Measurements from ENCODE around the gene KMO.

KMO gene

DNA sequence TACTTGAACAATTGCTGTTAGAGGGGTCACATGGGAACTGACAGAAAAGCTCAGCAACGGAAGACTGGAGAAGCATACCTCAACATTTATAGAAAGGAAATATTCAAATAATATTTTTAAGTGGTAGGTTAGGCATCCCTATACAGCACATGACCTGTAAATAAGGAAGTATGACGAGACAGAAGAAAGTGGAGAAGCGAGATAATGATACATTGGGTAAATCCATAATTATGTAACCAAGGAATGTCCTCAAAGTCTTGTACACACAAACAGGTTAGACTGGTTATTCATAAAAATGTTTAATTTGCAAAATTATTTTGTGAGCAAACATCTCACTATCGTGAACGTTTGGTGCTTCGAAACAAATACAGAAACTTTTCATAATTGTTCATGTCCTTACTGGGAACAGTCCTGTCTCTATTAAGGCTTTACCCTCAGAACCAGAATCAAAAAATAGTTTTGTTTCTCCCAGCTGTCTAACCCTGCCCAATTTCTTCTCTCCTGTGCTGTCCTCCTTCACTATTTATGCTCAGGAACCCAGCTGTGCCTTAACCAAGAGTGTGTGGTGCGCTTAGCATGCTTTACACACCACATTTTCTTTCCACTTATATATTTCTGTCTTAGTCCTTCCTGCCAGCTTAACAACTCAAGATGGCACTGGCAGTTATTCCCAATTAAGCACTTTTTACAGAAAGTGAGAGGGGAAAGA is 10.2 kb downstream of the KMO start:
- DNase-seq, result no peak

DNA sequence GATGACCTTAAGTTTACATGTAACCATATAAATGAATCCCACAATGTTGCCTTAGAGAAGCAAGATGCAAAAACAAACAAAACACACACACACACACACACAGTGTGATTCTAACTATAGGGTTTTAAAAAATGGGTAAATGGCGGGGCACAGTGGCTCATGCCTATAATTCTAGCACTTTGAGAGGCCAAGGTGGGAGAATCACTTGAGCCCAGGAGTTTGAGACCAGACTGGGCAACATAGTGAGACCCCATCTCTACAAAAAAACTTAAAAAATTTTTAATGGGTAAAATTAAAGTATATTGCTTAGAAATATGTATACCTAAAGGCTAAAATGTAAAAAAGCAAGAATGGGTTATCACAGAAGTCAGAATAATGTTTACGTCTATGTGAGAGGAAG is 15.8 kb downstream of the KMO start:
- DNase-seq, result no peak

DNA sequence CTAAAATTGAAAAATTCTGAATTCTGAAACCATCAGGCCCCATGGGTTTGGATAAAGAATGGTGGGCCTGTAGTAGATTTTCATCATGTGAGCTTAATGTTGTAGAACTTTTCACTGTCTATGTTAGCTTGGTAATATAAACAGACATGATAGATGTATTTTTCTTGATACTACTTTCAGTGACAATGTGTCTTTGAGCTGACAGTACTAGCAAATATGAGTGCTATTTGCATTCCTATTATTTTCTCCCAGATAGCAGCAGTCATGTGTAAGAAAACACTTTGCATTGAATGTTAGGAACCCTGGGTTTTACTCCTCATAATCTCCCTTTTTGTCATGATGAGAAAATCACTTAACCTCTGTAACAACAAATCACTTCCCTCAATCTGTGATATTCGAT is 18.1 kb downstream of the KMO start:
- no peak for DNase-seq

DNA sequence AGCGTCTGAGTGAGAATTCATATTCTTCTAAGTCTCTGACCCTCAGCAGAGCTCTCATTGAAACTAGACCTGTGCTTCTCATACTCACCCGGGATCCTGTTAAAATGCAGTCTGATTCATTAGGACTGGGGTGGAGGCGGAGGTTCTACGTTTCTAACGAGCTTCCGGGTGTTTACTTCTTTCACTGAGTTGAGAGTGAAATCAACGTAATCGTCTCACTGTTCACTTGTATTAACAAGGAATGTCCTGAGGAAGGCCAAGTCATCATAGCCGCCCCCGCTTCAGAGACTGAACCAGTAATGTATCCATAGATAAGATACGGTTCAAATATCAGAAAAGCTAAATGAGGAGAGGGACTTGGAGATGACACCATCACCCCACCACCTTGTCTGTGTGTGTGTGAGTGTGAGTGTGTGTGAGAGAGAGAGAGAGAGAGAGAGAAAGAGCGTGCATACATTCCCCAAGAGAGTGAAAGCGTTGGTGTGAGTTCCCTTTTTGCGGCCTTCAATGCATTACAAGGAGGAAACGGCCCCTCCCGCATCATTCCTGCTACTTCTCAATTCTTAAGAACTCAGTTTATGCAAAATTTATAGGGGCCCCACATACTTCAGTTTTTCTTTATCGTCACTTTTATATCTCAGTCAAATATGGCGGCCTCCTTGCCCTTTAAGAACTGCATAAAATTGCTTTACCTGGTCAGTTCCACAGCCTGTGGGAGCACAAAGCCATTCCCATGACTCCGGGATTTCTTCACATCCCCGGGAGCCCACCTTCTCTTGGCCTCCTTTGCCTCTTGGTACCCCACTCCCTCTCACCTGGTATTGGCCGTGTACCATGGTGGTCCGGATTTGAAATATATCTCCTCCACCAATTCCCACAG is 19.8 kb downstream of the KMO start:
- DNase-seq, result peak; percentile 68

DNA sequence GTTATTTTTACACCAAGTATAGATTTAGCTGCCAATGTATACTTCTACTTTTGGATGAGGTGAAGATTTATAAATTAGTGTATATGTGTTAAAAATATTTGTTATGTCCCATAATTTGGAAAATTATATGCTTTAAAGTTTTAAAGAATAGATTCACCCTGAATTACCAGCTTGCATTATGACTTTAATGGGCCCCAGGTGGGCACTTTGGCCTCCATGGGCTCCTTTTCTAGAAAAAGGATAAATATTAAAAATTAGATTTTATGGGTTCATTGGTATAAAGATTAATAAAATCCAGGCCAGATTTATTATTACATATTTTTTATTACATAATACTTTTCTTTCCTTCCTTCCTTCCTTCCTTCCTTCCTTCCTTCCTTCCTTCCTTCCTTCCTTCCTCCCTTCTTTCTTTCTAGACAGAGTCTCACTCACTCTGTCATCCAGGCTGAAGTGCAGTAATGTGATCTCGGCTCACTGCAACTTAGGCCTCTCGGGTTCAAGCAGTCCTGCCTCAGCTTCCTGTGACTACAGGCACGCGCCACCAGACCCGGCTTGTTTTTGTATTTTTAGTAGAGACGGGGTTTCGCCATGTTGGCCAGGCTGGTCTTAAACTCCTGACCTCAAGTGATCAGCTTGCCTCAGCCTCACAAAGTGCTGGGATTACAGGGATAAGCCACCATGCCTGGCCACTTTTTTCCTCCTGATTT is 21.9 kb downstream of the KMO start:
- DNase-seq, result no peak

DNA sequence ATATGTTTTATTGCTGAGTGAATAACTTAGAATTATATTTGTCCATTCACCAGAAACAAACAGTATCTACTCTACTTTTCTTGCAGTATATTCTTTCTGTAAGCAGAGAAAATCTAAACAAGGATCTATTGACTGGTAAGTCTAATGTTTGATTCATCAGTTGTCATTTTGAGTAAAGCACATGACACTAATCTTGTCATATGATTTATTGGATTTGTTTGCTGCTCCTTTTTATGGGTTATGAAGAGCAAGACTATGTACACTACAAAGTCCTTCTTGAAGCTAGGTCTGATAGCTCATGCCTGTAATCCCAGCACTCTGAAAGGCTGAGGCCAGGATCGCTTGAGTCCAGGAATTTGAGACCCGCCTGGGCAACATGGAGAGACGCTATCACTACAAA is 23.3 kb downstream of the KMO start:
- DNase-seq, result no peak

DNA sequence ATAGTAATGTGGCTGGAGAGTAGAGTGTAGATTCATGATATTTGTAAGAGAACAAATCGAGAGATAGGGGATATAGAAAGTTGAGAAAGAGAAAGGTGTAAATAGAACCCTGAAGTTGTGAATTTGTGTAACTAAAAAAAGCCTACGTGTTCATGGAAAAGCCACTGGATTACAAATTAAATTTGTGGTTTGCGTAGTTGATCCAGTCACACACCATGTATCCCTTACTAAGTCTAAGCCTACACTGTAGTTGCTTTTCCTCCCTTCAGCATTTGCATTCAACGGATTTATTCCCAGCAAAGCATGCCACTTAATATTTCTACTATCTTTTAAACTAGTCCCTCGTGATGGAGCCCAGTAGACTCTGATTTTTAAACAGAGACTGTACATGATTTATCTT is 24.9 kb downstream of the KMO start:
- no peak for DNase-seq

DNA sequence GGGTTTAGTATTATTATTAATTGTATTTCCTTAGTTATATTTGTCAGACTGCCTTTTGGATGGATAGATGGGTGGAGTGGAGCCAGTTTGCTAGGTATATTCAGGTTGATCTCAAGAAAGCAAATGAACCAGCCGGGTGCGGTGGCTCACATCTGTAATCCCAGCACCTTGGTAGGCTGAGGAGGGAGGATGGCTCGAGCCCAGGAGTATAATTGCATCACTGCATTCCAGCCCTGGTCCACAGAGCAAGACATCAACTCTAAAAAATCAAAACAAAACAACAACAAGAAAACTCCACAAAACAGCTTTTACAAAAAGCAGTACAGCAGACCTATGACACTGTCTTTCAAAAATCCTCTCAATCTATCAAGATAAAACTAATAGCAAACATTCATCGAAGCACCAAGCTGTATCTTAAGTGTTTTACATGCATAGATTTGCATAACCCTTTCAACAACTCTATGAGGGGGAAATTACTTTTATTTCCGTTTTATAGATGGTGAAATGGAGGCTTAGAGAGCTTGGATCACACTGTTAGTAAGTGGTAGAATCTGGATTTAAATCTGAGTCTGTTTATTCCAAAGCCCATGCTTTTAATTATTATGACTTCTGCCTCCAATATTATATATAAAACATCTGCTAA is 25.5 kb downstream of the KMO start:
- DNase-seq, result no peak

DNA sequence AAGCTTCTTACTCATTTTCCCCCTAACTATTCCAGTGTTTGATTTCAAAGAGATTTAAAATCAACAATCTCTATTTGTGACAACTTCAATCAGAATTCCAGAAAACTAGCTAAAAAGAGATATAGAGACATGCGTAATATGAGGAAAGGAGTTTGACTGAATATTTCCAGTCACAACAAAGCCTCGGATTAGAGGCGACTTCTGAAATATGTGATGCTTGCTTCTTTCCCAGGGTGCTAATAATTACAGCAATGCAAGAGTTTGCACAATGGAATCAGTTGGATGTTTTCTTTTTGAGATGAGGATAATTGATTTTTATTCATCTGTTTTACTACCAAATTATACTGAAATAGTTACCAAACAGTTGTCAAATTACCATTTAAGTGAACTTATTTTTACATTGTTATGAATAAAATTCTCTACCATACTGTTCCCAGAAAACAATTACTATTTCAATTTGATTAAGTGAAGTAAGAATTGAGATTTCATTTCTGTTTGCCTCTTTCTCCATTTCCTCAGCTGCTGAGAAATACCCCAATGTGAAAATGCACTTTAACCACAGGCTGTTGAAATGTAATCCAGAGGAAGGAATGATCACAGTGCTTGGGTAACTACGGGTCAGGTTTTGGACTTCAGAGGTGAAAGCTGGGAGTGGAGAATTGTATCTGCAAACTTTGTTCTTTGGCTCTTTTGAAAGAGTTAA is 28.1 kb downstream of the KMO start:
- no peak for DNase-seq

DNA sequence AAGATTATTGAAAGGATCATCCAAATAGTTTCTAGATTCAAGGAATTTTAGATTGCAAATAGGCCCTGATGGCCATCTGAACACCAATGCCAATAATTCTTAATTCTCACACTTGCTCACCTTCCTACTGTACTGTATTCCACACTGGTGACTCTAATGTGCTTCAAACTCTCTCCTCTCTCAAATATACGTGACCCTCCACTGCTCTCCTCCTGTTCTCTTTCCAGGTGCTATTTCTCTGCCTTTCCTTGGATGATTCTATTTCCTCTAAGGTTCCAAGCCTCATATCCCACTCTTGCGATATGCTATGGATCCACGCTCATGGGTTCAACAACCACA is 28.6 kb downstream of the KMO start:
- no peak for DNase-seq

DNA sequence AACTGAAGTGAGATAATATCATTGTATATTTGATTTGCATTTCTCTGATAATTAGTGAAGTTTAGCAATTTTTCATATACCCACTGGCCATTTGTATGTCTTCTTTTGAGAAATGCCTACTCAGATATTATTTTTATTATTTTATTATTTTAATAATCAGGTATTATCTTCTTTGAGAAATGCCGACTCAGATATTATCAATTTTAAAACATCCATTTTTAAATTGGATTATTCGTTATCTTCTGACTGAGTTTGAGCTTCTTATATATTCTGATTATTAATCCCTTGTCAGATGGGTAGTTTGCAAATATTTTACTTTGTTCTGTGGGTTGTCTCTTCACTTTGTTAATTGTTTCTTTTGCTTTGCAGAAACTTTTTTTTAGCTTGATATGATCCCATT is 37.7 kb downstream of the KMO start:
- DNase-seq, result no peak

DNA sequence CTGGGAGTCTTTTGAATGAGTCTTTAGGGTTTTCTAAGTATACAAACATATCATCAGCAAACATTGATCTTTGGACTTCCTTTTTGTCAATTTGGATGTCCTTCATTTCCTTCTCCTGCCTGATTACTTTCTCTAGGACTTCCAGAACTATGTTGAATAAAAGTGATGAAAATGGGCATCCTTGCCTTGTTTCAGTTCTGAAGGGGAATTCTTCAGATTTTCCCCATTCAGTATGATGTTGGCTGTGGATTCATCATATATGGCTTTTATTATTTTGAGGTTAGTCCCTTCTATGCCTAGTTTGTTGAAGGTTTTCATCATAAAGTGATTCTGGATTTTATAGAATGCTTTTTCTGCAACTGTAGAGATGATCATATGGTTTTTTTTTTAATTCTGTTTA is 42.0 kb downstream of the KMO start:
- no peak for DNase-seq

DNA sequence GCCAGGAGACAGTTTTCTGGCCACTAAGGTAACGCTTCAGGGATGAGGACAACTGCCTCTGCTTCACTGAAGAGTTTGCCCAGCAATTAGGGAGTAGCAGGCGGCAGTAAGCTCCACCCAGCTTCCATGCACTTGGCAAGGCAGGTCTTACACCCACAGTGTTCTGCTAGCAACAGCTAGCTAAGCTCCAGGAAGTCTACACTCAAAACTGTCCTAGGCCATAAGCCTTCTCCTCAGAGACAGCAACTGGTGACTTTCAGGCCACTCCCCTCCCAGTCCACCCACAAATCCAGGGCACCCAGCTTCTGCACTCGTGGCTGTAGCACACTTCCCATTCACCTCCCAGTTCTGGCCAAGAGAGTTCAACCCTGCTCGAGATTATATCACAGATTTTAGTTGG is 47.3 kb downstream of the KMO start:
- no peak for DNase-seq

DNA sequence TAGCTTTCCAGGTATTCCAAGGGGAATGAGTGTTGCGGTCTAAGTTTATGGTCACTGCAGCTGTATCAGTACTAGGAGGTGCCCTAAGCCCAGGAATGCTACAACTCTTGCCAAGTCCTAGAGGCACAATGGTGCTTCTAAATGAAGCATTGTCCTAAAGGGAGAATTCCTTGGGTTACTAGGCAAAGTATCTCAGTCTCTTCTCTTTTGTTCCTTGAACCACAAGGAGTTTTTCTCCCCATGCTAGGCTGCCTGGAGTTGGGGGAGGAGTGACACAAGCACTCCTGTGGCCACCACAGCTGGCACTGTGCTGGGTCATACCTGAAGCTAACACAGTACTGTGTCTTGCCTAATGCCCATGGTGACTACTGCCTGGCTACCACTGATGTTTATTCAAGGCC is 50.7 kb downstream of the KMO start:
- no peak for DNase-seq

DNA sequence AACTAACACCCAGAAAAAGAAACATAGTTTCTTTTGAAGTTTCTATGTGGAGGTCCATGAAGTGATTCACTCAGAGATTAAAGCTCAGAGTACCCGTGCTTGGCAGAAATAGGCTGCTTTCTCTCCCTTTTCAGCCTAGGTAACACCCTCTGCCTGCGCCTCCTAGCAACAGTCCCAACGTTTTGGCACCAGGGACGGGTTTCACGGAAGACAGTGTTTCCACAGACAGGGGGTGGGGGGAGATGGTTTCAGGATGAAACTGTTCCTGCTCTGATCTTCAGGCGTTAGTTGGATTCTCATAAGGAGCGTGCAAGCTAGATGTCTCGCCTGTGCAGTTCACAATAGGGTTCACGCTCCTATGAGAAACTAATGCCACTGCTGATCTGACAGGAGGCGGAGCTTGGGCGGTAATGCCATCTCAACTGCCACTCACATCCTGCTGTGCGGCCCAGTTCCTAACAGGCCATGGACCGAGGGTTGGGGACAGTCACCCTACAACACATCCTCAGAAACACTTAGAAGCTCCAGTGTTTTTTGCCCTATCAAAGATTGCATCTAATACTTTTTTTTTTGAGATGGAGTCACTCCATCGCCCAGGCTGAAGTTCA is 54.8 kb downstream of the KMO start:
- DNase-seq, result no peak

DNA sequence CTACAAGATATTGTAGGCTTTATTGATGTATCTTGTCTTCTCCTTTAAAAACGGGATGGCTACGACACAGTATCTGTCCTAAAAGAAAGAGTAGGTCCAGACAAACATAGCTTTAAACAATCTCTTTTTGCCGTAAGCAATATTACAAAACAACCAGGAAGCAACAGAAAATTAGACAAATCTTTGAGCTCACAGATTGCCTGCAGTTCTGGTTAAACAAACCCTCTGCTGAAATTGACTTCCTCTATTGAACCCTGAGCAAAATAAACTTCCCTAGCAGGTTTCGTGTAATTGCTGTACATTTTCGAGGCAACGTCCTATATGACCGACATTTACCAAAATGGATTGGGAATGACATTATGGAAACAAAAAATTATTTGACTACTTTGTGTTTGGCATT is 57.3 kb downstream of the KMO start:
- DNase-seq, result no peak

DNA sequence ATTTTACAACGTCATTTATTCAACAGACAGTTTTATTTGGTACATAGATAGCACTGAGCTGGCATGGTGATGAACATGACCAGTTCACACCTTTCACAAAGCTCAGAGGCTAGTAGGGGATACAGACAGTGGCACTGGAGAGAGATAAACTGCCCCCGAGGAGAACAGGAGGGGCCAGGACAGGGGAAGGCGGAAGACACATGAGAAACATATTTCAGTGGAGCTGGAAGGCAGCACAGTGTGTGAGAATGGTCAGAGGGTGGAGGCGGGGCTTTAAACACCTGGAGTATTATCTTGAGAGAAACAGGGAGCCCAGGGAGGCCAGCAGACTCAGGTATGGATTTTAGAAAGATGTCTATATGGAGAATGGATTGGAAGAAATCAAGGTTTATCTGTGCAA is 58.5 kb downstream of the KMO start:
- no peak for DNase-seq

DNA sequence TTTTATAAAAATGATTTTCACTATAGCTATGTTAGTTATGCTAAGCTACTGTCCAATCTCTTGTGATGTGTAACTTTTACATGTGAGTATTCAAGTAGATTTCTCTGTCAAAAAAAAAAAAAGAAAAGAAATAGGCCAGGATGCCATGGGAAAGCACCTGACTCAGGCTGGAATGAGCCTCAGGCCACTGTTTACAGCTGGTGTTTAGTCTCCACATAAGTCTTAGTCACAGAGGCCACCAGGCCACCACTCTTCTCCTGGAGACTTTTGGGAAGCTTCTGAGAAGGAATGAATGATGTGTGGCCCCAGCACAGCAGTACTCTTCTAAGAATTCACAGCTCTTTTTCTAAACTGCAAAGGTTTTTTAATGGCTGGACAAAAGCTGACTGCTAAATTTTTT is 59.1 kb downstream of the KMO start:
- DNase-seq, result no peak

DNA sequence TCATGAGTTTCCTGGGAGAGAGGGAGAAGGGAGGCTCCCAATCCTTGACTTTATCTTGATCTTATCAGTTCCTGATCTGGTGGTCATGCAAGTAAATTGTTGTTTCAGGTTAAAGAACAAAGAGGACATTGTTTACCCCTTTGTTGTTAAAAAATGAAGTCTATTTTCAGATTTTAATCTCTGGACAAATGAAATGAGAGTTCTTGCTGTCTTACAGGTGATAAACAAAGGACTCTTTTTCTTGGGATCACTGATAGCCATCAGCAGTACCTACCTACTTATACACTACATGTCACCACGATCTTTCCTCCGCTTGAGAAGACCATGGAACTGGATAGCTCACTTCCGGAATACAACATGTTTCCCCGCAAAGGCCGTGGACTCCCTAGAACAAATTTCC is 59.6 kb downstream of the KMO start:
- no peak for DNase-seq

DNA sequence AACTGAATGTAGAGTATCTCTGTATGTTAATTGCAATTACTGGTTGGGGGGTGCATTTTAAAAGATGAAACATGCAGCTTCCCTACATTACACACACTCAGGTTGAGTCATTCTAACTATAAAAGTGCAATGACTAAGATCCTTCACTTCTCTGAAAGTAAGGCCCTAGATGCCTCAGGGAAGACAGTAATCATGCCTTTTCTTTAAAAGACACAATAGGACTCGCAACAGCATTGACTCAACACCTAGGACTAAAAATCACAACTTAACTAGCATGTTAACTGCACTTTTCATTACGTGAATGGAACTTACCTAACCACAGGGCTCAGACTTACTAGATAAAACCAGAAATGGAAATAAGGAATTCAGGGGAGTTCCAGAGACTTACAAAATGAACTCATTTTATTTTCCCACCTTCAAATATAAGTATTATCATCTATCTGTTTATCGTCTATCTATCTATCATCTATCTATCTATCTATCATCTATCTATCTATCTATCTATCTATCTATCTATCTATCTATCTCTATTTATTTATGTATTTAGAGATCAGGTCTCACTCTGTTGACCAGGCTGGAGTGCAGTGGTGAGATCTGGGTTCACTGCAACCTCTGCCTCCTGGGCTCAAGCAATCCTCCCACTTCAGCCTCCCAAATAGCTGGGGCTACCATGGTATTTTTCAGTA is 60.2 kb downstream of the KMO start:
- no peak for DNase-seq

DNA sequence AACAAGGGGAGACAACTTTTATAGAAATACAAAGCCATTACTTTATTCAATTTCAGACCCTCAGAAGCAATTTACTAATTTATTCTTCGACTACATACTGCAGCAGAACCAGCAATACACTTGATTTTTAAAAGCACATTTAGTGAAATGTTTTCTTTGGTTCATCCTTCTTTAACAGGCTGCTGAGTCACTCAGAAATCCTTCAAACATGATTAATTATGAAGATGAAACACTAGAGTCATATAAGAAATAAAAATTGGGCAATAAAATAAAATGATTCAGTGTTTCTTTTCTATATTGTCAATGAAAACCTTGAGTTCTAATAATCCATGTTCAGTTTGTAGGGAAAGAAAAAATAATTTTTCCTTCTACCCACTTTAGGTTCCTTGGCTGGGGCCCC is 61.0 kb downstream of the KMO start:
- no peak for DNase-seq

DNA sequence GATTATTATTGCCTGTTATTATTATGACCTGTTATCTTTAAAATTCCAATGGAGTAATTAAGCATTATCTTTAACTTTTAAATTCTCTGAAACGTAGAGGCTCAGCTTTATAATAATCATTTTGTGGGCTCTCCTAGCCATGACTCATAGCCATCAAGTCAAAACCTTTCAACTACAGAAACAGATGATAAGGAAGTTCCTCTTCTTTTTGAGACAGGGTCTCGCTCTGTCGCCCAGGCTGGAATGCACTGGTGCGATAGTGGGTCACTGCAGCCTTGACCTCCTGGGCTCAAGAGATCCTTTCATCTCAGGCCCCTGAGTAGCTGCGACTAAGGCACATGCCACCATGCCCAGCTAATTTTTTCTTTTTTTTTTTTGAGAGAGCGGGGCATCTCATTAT is 64.5 kb downstream of the KMO start:
- DNase-seq, result no peak
